Cerebellar cortex (tissue), 1 donor: ENCODE measurements around the gene TCF7L1.

Experiments used
- DNase-seq: peaks from one replicate; pipeline ENCODE4 v3.0.0-alpha.2; 2015; ENCODE audit warnings: low spot score

TCF7L1 gene

GRCh38 chr2:85356186-85356585, 223.0 kb downstream of the TCF7L1 start:
- no peak for DNase-seq

- DNase-seq, result no peak
Observed at GRCh38 chr2:85357736-85358135, 224.5 kb downstream of the TCF7L1 start.
